Measurements from ENCODE around the gene ZNF335.

- TF ChIP-seq POLR2A (IDR thresholded peaks at IDR 0.05) (no peak), CTCF (IDR thresholded peaks at IDR 0.05) (no peak)
These were observed 27.7 kb upstream of the ZNF335 start for GRCh38 chr20:45999557-46000261.

Data from right lobe of liver (tissue), 4 donors.